ENCODE results near the gene PTPRA. TPM values are rescaled to one million over a fixed set of nuclear protein-coding genes. Genes with fewer than 3 reads are reported as not detected.

PTPRA gene
- total and polyA plus RNA-seq, 10 of the 15 experiments (the other 5 are each of a cell fraction or from before 2014, with no cell fraction given): 3.9 to 62.1 (median 34.6) TPM

DNA sequence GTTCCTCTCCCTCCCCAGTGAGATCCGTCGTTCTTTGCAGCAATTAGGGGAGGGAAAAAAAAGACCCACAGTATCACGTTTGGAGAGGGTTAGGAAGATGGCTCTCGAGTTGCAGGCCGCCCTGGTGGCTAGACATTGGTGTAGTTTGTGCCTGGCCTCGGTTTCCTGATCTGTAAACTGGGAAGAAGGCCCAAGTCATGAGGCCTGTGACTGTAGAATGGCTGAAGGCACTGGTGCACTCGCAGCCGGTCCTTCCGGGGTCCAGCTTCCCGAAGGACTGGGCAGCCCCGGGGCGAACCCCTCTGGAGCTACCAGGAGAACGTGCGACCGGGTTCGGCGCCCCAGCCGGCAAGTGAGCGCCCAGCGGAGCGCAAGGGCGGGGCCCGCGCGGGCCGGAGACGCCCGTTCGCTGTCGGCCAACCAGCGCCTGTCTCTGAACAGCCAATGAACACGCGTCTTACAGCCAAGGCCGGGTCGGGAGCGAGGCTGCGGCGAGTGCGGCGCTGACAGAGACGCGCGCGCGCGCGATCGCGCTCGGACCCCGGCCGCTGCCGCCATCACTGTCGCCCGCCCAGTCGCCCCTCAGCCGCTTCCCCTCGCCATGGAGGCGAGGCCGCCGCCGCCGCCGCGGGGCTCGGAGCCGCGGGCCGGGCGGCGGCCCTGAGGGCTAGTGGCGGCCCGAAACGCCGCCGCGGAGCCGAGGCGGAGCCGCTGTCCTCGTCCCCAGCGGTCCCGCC lies at the start of gene PTPRA (continued):
- TF ChIP-seq, protein P1, sequence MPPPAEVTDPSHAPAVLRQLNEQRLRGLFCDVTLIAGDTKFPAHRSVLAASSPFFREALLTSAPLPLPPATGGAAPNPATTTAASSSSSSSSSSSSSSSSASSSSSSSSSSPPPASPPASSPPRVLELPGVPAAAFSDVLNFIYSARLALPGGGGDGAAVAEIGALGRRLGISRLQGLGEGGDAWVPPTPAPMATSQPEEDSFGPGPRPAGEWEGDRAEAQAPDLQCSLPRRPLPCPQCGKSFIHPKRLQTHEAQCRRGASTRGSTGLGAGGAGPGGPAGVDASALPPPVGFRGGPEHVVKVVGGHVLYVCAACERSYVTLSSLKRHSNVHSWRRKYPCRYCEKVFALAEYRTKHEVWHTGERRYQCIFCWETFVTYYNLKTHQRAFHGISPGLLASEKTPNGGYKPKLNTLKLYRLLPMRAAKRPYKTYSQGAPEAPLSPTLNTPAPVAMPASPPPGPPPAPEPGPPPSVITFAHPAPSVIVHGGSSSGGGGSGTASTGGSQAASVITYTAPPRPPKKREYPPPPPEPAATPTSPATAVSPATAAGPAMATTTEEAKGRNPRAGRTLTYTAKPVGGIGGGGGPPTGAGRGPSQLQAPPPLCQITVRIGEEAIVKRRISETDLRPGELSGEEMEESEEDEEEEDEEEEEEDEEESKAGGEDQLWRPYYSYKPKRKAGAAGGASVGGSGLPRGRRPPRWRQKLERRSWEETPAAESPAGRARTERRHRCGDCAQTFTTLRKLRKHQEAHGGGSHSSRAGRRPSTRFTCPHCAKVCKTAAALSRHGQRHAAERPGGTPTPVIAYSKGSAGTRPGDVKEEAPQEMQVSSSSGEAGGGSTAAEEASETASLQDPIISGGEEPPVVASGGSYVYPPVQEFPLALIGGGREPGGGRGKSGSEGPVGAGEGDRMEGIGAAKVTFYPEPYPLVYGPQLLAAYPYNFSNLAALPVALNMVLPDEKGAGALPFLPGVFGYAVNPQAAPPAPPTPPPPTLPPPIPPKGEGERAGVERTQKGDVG (CRISPR knock-in tag; IDR thresholded peaks at IDR 0.05): no peak
- TF ChIP-seq MXI1 (IDR thresholded peaks at IDR 0.05; ENCODE audit: low read depth, low read length): peak; percentile 67; the same call in 1 of the 2 replicates
- no peak for TF ChIP-seq ZNF622 (IDR thresholded peaks at IDR 0.05)
- TF ChIP-seq MTA2 (IDR thresholded peaks at IDR 0.05; ENCODE audit: low read depth): no peak
- no peak for TF ChIP-seq JUND (IDR thresholded peaks at IDR 0.05; ENCODE audit: low read depth, low read length)
- TF ChIP-seq, protein P2, sequence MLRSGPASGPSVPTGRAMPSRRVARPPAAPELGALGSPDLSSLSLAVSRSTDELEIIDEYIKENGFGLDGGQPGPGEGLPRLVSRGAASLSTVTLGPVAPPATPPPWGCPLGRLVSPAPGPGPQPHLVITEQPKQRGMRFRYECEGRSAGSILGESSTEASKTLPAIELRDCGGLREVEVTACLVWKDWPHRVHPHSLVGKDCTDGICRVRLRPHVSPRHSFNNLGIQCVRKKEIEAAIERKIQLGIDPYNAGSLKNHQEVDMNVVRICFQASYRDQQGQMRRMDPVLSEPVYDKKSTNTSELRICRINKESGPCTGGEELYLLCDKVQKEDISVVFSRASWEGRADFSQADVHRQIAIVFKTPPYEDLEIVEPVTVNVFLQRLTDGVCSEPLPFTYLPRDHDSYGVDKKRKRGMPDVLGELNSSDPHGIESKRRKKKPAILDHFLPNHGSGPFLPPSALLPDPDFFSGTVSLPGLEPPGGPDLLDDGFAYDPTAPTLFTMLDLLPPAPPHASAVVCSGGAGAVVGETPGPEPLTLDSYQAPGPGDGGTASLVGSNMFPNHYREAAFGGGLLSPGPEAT (IDR thresholded peaks at IDR 0.05; ENCODE audit: low read depth): peak; percentile 54; the same call in 1 of the 2 replicates
- no peak for TF ChIP-seq SMAD1 (IDR thresholded peaks at IDR 0.05; ENCODE audit: low read depth, partially characterized antibody)
- TF ChIP-seq PML (IDR thresholded peaks at IDR 0.05; ENCODE audit: low read length): peak; percentile 77; the same call in 1 of the 2 replicates
- TF ChIP-seq, protein P3, sequence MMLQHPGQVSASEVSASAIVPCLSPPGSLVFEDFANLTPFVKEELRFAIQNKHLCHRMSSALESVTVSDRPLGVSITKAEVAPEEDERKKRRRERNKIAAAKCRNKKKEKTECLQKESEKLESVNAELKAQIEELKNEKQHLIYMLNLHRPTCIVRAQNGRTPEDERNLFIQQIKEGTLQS (IDR thresholded peaks at IDR 0.05; ENCODE audit: borderline replicate concordance, extremely low read depth, low read depth, low read length): no peak
- TF ChIP-seq MTA3 (IDR thresholded peaks at IDR 0.05; ENCODE audit: borderline replicate concordance, low read length): no peak
- TF ChIP-seq YBX1 (IDR thresholded peaks at IDR 0.05): no peak
- no peak for TF ChIP-seq CHD4 (IDR thresholded peaks at IDR 0.05)
- TF ChIP-seq, protein P4, sequence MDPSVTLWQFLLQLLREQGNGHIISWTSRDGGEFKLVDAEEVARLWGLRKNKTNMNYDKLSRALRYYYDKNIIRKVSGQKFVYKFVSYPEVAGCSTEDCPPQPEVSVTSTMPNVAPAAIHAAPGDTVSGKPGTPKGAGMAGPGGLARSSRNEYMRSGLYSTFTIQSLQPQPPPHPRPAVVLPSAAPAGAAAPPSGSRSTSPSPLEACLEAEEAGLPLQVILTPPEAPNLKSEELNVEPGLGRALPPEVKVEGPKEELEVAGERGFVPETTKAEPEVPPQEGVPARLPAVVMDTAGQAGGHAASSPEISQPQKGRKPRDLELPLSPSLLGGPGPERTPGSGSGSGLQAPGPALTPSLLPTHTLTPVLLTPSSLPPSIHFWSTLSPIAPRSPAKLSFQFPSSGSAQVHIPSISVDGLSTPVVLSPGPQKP (IDR thresholded peaks at IDR 0.05; ENCODE audit: low read depth, low read length): no peak
- no peak for TF ChIP-seq MYB (IDR thresholded peaks at IDR 0.05; ENCODE audit: borderline replicate concordance, low read depth, low read length)
- TF ChIP-seq, protein P5, sequence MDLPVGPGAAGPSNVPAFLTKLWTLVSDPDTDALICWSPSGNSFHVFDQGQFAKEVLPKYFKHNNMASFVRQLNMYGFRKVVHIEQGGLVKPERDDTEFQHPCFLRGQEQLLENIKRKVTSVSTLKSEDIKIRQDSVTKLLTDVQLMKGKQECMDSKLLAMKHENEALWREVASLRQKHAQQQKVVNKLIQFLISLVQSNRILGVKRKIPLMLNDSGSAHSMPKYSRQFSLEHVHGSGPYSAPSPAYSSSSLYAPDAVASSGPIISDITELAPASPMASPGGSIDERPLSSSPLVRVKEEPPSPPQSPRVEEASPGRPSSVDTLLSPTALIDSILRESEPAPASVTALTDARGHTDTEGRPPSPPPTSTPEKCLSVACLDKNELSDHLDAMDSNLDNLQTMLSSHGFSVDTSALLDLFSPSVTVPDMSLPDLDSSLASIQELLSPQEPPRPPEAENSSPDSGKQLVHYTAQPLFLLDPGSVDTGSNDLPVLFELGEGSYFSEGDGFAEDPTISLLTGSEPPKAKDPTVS (IDR thresholded peaks at IDR 0.05; ENCODE audit: low read depth, low read length): no peak
- TF ChIP-seq ZNF384 (IDR thresholded peaks at IDR 0.05; ENCODE audit: borderline replicate concordance, low read depth, low read length): no peak
- TF ChIP-seq EP300 (IDR thresholded peaks at IDR 0.05; ENCODE audit: borderline replicate concordance in 1 of 2, control insufficient read depth in 1 of 2, low read depth in 2 of 2, low read length in 2 of 2): no peak
- peak; percentile 91 for TF ChIP-seq LARP7 (IDR thresholded peaks at IDR 0.05)
- no peak for TF ChIP-seq MEF2A (IDR thresholded peaks at IDR 0.05; ENCODE audit: insufficient read depth, low read depth, low read length)
- TF ChIP-seq SREBF2 (IDR thresholded peaks at IDR 0.05; ENCODE audit: low read length): peak; percentile 81
- TF ChIP-seq RAD51 (IDR thresholded peaks at IDR 0.05): no peak
- no peak for TF ChIP-seq SRF (IDR thresholded peaks at IDR 0.05; ENCODE audit: low read depth in 2 of 2, low read length in 2 of 2)
